Choroid plexus epithelial cell (primary cell): ENCODE data around the gene PGP.

Source experiments
- DNase-seq: peaks from one replicate; pipeline ENCODE4 v3.0.0-alpha.2; 2010; ENCODE audit warnings: low read depth
- H3K4me3 ChIP-seq: 2 replicates; pipeline ENCODE4 v1.5.1; 2011; ENCODE audit warnings: low read depth, mild to moderate bottlenecking, control low read depth, low read length, moderate library complexity
- TF ChIP-seq, protein P1 (sequence below): conservative IDR thresholded peaks from 2 replicates; pipeline ENCODE4 v1.5.1; 2011; ENCODE audit warnings: low read depth, mild to moderate bottlenecking, control low read depth, inconsistent platforms, low read length, moderate library complexity

Gene PGP

DNA sequence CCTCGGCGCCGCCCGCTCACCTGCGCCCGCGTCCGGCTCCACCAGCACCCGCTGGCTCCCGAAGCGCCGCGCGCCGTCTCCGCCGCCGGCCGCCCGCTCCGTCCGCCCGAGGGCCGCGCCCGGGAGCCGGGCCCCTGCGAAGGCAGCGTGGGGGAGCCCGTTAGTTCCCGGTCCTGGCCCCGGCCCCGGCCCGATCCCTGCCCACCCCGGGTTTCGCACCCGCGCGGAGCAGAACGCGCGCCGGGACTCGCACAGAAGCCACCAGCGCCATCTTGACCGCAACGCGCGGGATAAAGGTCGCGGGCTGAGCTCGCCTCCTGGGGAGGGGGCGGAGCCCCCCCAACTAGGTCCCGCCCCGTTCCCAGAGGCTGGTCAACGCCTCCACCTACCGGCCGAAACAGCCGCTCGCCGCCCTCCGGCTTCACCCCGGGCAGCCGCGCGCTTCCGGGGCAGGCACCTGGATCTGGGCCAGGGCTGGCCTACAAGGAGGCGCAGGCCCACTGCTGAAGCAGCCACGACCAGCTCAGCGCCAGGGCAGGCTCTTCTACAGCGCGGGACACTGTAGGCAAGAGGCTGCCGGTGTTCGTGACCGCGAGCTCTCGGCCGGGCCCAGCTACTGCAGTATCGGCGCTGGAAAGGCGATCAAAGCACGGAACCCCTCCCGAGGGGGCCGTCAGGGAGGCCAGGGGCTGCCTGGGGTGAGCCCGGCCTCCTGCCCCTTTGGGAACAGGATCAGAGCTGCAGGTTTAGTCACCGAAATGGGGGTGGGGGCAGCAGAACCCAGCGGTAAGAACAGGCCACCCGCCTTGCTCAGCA, 36.9 kb upstream of the PGP start, which contains the start of gene ECI1:
ECI1 (minus strand) TSS at position 292 of the 816 bp plus-strand sequence; CDS start at position 271, 21 bp downstream.
- DNase-seq = peak; percentile 93
- H3K4me3 ChIP-seq = peak within 1 kb of the TSS; percentile 75
- TF ChIP-seq, protein P1, sequence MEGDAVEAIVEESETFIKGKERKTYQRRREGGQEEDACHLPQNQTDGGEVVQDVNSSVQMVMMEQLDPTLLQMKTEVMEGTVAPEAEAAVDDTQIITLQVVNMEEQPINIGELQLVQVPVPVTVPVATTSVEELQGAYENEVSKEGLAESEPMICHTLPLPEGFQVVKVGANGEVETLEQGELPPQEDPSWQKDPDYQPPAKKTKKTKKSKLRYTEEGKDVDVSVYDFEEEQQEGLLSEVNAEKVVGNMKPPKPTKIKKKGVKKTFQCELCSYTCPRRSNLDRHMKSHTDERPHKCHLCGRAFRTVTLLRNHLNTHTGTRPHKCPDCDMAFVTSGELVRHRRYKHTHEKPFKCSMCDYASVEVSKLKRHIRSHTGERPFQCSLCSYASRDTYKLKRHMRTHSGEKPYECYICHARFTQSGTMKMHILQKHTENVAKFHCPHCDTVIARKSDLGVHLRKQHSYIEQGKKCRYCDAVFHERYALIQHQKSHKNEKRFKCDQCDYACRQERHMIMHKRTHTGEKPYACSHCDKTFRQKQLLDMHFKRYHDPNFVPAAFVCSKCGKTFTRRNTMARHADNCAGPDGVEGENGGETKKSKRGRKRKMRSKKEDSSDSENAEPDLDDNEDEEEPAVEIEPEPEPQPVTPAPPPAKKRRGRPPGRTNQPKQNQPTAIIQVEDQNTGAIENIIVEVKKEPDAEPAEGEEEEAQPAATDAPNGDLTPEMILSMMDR = peak; percentile 62

DNA sequence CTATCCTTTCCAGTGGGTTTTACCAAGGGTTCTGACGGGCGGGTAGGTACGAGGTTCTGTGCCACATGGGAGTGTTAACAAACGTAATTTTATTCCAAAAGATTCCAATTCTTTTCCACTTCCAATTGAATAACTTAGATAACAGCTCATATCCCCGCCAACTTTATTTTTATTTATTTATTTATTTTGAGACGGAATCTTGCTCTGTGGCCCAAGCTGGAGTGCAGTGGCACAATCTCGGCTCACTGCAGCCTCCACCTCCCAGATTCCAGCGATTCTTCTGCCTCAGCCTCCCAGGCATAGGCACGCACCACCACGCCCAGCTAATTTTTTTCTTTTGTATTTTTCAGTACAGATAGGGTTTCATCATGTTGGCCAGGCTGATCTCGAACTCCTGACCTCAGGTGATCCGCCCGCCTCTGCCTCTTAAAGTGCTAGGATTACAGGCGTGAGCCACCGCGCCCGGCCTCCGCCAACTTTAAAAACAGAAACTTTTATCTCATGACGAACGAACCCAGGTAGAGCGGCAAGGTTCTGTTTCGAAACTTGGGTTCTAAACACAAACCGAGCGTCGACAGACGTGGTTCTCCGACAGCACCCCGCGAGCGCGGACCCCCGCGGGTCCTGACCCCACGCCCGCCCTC, 36.1 kb upstream of the PGP start:
- DNase-seq = peak; percentile 34
- TF ChIP-seq, protein P1 = no peak
- peak overlapping the region; percentile 75 for H3K4me3 ChIP-seq

DNA sequence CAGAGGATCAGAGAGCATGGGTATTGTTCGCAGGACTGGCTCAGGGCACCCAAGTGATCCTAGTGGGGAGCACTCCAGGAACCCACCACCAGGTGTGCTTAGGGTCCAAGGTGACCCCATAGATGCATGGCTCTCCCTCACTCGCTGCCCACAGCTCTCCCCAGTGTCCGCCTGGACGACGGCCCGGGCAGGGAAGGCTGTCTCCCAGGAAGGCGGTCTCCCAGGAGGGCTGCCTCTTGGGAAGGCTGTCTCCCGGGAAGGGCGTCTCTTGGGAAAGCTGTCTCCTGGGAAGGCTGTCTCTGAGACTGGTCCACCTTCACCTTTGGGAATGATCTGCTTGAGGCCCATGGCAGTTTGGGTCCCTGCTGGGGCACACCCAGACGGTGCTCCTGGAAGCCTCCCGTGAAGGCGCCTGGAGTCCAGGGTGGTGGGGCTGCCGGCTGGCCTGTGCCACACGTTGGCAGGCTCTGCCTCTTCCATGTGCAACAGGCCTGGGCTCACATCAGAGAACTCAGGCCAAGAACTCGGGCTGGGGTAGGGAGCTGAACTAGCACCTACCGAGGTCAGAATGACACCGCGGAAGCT, 31.8 kb upstream of the PGP start:
- TF ChIP-seq, protein P1 = no peak
- DNase-seq = no peak
- H3K4me3 ChIP-seq = no peak overlapping the region

DNA sequence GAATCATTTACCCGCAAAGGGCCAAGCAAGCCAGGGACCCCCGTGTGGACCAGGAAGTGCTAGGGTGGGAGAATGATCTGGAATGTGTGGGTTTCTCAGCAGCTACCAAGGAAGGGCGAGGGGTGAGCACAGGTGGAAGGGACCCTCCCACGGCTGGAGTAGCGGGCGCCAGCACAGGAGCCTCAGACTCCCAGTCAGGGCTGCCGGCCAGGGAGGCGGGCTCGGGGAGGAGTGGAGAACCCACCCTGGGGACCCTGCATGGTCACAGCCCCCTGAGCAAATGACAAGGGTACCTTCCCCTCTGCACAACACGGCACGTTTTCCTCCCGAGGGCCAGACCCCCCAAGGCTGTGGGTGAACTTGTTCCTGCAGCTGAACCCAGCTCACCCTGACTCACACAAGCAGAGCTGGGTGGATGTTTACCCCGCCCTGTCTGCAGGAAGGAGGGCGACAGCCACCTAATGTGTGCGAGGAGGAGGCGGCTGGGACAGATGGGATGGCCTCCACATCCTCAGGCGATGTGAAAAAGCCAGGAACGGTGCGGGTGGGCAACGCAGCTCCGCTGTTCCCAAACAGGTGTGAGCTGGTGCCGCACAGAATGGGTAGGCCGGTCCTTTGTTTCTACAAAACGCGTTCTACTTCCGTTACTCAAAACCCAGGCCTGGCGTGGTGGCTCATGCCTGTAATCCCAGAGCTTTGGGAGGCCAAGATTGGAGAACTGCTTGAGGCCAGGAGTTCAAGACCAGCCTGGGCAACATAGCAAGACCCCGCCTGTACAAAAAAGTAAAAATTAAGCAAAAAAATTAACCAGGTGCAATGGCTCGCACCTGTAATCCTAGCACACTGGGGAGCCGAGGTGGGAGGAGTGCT, 30.5 kb upstream of the PGP start:
- TF ChIP-seq, protein P1 = no peak
- DNase-seq = no peak
- H3K4me3 ChIP-seq = no peak overlapping the region

DNA sequence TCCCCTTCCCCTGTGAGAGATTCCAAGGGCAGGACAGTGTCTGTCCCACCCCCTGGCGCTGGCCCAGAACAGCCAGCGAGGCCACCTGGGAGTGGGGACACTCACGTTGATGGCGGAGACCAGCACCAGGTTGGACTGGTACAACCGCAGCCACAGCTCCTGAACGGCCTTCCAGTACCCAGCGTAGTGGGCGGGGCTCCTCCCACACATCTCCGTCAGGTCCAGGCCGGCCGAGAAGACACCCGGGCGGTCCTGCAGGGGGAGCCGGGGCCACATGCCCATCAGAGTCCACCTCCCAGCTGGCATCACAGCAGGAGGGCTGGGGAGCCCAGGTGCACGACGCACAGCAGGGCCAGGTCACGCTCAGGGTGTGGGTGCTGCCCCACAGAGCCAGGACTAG, 29.7 kb upstream of the PGP start:
- DNase-seq = no peak
- TF ChIP-seq, protein P1 = no peak
- H3K4me3 ChIP-seq = no peak overlapping the region

DNA sequence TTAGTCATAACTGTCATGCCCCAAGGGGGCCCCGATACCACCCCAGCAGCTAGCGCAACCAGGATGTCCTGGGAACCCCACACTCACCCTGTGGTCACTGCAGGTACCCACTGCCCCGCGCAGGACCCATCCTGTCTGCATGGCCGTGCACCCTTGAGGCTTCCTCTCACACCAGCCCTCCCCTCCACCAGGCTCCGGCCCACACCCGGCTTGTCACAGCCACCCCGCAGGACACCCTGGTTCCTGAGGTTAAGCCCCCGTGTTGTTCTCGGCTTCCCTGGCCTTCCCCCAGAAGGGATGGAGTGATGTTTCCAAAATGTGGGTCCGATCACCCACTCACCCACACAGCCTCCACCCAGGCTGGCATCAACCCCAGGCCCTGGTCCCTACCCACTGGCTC, 29.1 kb upstream of the PGP start:
- TF ChIP-seq, protein P1 = no peak
- DNase-seq = no peak
- no peak overlapping the region for H3K4me3 ChIP-seq
